K562 (cell line): ENCODE results near the gene SLC38A10. TPM values are rescaled to one million over a fixed set of nuclear protein-coding genes. Genes with fewer than 3 reads are reported as not detected.

Source experiments
- ATAC-seq: fragments of 200-7000 bp; cut with Tn5 transposase; 3 replicates; pipeline ENCODE4 v1.9.1; 2020; ENCODE audit warnings: moderate library complexity
- Bru-seq: library from RNA; stranded (reverse); fragments of 400-500 nt; gene quantifications from one replicate; lab custom pipeline; 2021; lab: Mats Ljungman, UMichigan
- BruChase-seq, 2 experiments: library from RNA; stranded (reverse); fragments of 400-500 nt; gene quantifications; one replicate each; lab custom pipeline; 2021; lab: Mats Ljungman, UMichigan
- BruUV-seq: library from RNA; stranded (reverse); fragments of 400-500 nt; replicated peaks from 2 replicates; lab custom pipeline; 2021; lab: Mats Ljungman, UMichigan
- CTCF ChIA-PET: fragments of 300-600 bp; formaldehyde crosslinking; extraction: SDS; loops from one replicate; lab custom pipeline; 2021; ENCODE audit warnings: low intra/inter-chr PET ratio; lab: Yijun Ruan, JAX
- POLR2A ChIA-PET: fragments of 300-600, 350-650 bp; sonication (Branson Sonifier 250); formaldehyde crosslinking; extraction: SDS; loops from one replicate; lab custom pipeline; 2021; ENCODE audit warnings: antibody characterized with exemption, inconsistent platforms; lab: Yijun Ruan, JAX
- DNase-seq, 4 experiments: peaks; one replicate each; pipeline versions ENCODE4 v3.0.0 to v3.0.0-alpha.2; 2011 to 2018; ENCODE audit warnings: low spot score in 3 of 4, mixed read lengths in 3 of 4; ENCODE audit errors: extremely low read depth in 1 of 4
- FAIRE-seq: peaks from 2 replicates; lab custom pipeline; 2011; peaks lifted over from hg19 to GRCh38; lab: Jason Lieb, UNC
- H2AFZ ChIP-seq: 2 replicates; pipeline ENCODE4 v1.6.0; 2011; ENCODE audit warnings: low read depth, low read length, control low read depth, inconsistent platforms
- H3K27ac ChIP-seq: fragments of 200-600 bp; 3 replicates; pipeline ENCODE4 v1.8.0; 2011; ENCODE audit warnings: low read depth, mild to moderate bottlenecking, control low read depth, inconsistent platforms, low read length, moderate library complexity, mixed read lengths; ENCODE audit errors: extremely low read depth
- H3K27me3 ChIP-seq, 2 experiments: fragments of 300-600 bp in 1 of 2; 2 replicates in 1 of 2; 3 replicates in 1 of 2; pipeline versions ENCODE4 v1.6.0 to v1.8.0; 2011; ENCODE audit warnings: inconsistent platforms in 2 of 2, low read length in 2 of 2, mild to moderate bottlenecking in 1 of 2, mixed read lengths in 1 of 2, moderate library complexity in 1 of 2; ENCODE audit not compliant: control insufficient read depth in 2 of 2, insufficient read depth in 2 of 2
- H3K36me3 ChIP-seq: fragments of 300-600 bp; 3 replicates; pipeline ENCODE4 v1.8.0; 2011; ENCODE audit warnings: mild to moderate bottlenecking, low read length, inconsistent platforms; ENCODE audit not compliant: control insufficient read depth, insufficient read depth
- H3K4me1 ChIP-seq, 2 experiments: fragments of 200-600 bp in 1 of 2; replicated peaks in 1 of 2; 2 replicates in 1 of 2; 3 replicates in 1 of 2; pipeline versions ENCODE4 v1.5.1 to v1.8.0; 2011; ENCODE audit warnings: inconsistent platforms in 2 of 2, low read length in 2 of 2, mild to moderate bottlenecking in 1 of 2, mixed read lengths in 1 of 2, moderate library complexity in 1 of 2; ENCODE audit not compliant: control insufficient read depth in 2 of 2, insufficient read depth in 2 of 2
- H3K4me2 ChIP-seq: 2 replicates; pipeline ENCODE4 v1.6.1; 2011; ENCODE audit warnings: low read length, control low read depth, inconsistent platforms, mixed read lengths; ENCODE audit not compliant: insufficient read depth
- H3K4me3 ChIP-seq: fragments of 200-600 bp; sonication (generic), shearing (Covaris generic); 2 replicates; pipeline ENCODE4 v1.5.1; 2016; ENCODE audit warnings: control low read depth, inconsistent platforms
- H3K79me2 ChIP-seq: fragments of 200-600 bp; 3 replicates; pipeline ENCODE4 v1.8.0; 2011; ENCODE audit warnings: low read length, inconsistent platforms; ENCODE audit not compliant: control insufficient read depth, insufficient read depth
- H3K9ac ChIP-seq, 2 experiments: 2 replicates each; pipeline versions ENCODE4 v1.6.0 to v1.6.1; 2011; ENCODE audit warnings: low read depth in 2 of 2, low read length in 2 of 2, control low read depth in 1 of 2, inconsistent platforms in 1 of 2, mild to moderate bottlenecking in 1 of 2, mixed read lengths in 1 of 2; ENCODE audit not compliant: insufficient read depth in 1 of 2
- H3K9me1 ChIP-seq: one replicate; pipeline ENCODE4 v1.6.0; 2011; ENCODE audit warnings: inconsistent platforms, mild to moderate bottlenecking, low read length, moderate library complexity; ENCODE audit not compliant: control insufficient read depth, insufficient read depth
- H3K9me3 ChIP-seq: replicated peaks from 2 replicates; pipeline ENCODE4 v1.5.1; 2011; ENCODE audit warnings: low read depth, low read length, inconsistent platforms; ENCODE audit not compliant: control insufficient read depth, insufficient read depth
- H4K20me1 ChIP-seq: replicated peaks from 2 replicates; pipeline ENCODE4 v1.6.1; 2011; ENCODE audit warnings: low read length, inconsistent platforms, mixed read lengths; ENCODE audit not compliant: control insufficient read depth, insufficient read depth
- BCLAF1 ChIP-seq, 2 experiments: fragments of 450-650 bp in 1 of 2; IDR thresholded peaks; 2 replicates each; pipeline ENCODE4 v1.6.1; 2011 to 2017; ENCODE audit warnings: low read depth in 2 of 2, antibody characterized with exemption in 1 of 2, borderline replicate concordance in 1 of 2, low read length in 1 of 2, mild to moderate bottlenecking in 1 of 2, mixed read lengths in 1 of 2; ENCODE audit not compliant: control insufficient read depth in 1 of 2
- DPF2 ChIP-seq: fragments of 450-650 bp; IDR thresholded peaks from 2 replicates; pipeline ENCODE4 v1.6.1; 2016
- PHF21A ChIP-seq: fragments of 450-650 bp; IDR thresholded peaks from 2 replicates; pipeline ENCODE4 v1.6.1; 2017; ENCODE audit warnings: low read depth, borderline replicate concordance
- RFX5 ChIP-seq: IDR thresholded peaks from 2 replicates; pipeline ENCODE4 v1.6.1; 2011; ENCODE audit warnings: low read depth, mild to moderate bottlenecking, improper control_type of control experiment, low read length
- SREBF2 ChIP-seq: sonication (generic); formaldehyde crosslinking; IDR thresholded peaks from 2 replicates; pipeline ENCODE4 v1.4.0; 2020; ENCODE audit warnings: mild to moderate bottlenecking, missing genetic modification reagents
- SRSF3 ChIP-seq: fragments of 200-400 bp; formaldehyde crosslinking; IDR thresholded peaks from 2 replicates; pipeline ENCODE4 v1.6.1; 2016; ENCODE audit warnings: mild to moderate bottlenecking, low read length, moderate library complexity; ENCODE audit not compliant: insufficient read depth
- ZNF24 ChIP-seq: fragments of 450-650 bp; IDR thresholded peaks from 2 replicates; pipeline ENCODE4 v1.6.1; 2016
- ZNF592 ChIP-seq: fragments of 450-650 bp; IDR thresholded peaks from 2 replicates; pipeline ENCODE4 v1.6.1; 2017; ENCODE audit warnings: antibody characterized with exemption, mild to moderate bottlenecking
- WGBS: fragments of 100-300 bp; shearing (Covaris generic); methylation state at CpG from one replicate; pipeline ENCODE4 v1.1.6; 2016; ENCODE audit warnings: low coverage, mixed read lengths; ENCODE audit not compliant: insufficient coverage; ENCODE audit errors: missing lambda C conversion rate; 5-methylcytosine and 5-hydroxymethylcytosine counted together
- in situ Hi-C: fragments of 300-500 bp; cut with MboI; formaldehyde crosslinking; loops from 4 replicates; pipeline ENCODE4 v1.15.0; 2018; ENCODE audit warnings: inconsistent platforms, mixed read lengths
- intact Hi-C: fragments of 100-400 bp; cut with micrococcal nuclease; formaldehyde crosslinking; loops from 2 replicates; pipeline ENCODE4 v1.14.2; 2022
- long read RNA-seq, 3 experiments: library from polyadenylated mRNA in 2 of 3; library from RNA in 1 of 3; unstranded in 2 of 3; stranded (forward) in 1 of 3; transcript quantifications; one replicate each; pipeline ENCODE4 v2.0.0, GENCODE V29; 2019 to 2022
- polyA minus RNA-seq, 3 experiments: library from RNA; depleted of rRNA, polyadenylated mRNA; stranded (reverse); fragments of >200 nt; gene quantifications; 2 replicates each; pipeline ENCODE4 v1.2.3, GENCODE V29; 2011
- polyA plus RNA-seq, 8 experiments: library from polyadenylated mRNA; depleted of rRNA in 4 of 8; stranded (reverse) in 5 of 8; unstranded in 3 of 8; fragments of >200 nt; fragmentation: Nextera tagmentation in 2 of 8; fragmentation: Illumina TruSeq in 1 of 8; extraction: Ambion mirVana in 2 of 8; extraction: Trizol in 1 of 8; gene quantifications; 2 replicates each; pipeline versions ENCODE4 v1.2.1 to v1.2.3, GENCODE V29; 2011 to 2014; ENCODE audit warnings: inconsistent platforms in 1 of 8, missing spikeins in 1 of 8
- total RNA-seq, 7 experiments: library from RNA; depleted of rRNA in 6 of 7; stranded (reverse); fragments of >200 nt in 6 of 7; fragmentation: Illumina TruSeq in 2 of 7; extraction: Trizol in 2 of 7; gene quantifications; 2 replicates each; pipeline versions ENCODE4 v1.2.1 to v1.2.3, GENCODE V29; 2011 to 2021; ENCODE audit warnings: low replicate concordance in 1 of 7

The SLC38A10 gene
- total RNA-seq (2011; cell fraction: chromatin; rRNA removed; ENCODE audit: low replicate concordance): 96.2 and 235 TPM in 2 replicates
- total RNA-seq (2011; cell fraction: nucleolus; rRNA removed): 109 and 114 TPM in 2 replicates
- 104 and 132 TPM in 2 replicates for total RNA-seq (2011; cell fraction: nucleoplasm; rRNA removed)
- total RNA-seq (2014; rRNA removed): 35.6 and 35.8 TPM in 2 replicates
- 4.3 and 5.2 TPM in 2 replicates for total RNA-seq (2014; rRNA removed; fragmentation: Illumina TruSeq; extraction: Trizol)
- total RNA-seq (2015; rRNA removed; fragmentation: Illumina TruSeq; extraction: Trizol): 15.5 and 16.1 TPM in 2 replicates
- total RNA-seq (2021): 52.8 and 54.2 TPM in 2 replicates
- 13.1 and 18.0 TPM in 2 replicates for polyA plus RNA-seq (2011; rRNA removed)
- polyA plus RNA-seq (2011; cell fraction: cytosol; rRNA removed): 18.4 and 29.4 TPM in 2 replicates
- polyA plus RNA-seq (2011; cell fraction: nucleus; rRNA removed): 50.2 and 67.4 TPM in 2 replicates
- polyA plus RNA-seq (2012): 38.9 and 86.6 TPM in 2 replicates
- 13.8 and 24.0 TPM in 2 replicates for polyA plus RNA-seq (2014; fragmentation: Illumina TruSeq; extraction: Trizol)
- under 1 TPM; 0.45 to 0.92 TPM for polyA plus RNA-seq (2014; fragmentation: Nextera tagmentation; extraction: Ambion mirVana)
- 31.7 and 32.1 TPM in 2 replicates for polyA plus RNA-seq (2014; rRNA removed)
- 16.9 and 24.8 TPM in 2 replicates for polyA minus RNA-seq (2011; rRNA and poly(A)+ RNA removed)
- polyA minus RNA-seq (2011; cell fraction: cytosol; rRNA and poly(A)+ RNA removed): 54.3 and 65.3 TPM in 2 replicates
- polyA minus RNA-seq (2011; cell fraction: nucleus; rRNA and poly(A)+ RNA removed): 28.7 and 33.2 TPM in 2 replicates
- percentile 61 among the genes with signal in this experiment for Bru-seq, nascent RNA
- BruChase-seq, experiment 1, labeled RNA remaining after a 2-hour chase: percentile 63 among the genes with signal in this experiment
- percentile 63 among the genes with signal in this experiment for BruChase-seq, experiment 2, labeled RNA remaining after a 6-hour chase
- long read RNA-seq, experiment 1, full-length matches to known transcripts: 60 of 212 reads
- long read RNA-seq, experiment 1, partial matches to known transcripts: 53 of 212 reads
- long read RNA-seq, experiment 1, other reads (novel, unspliced or antisense): 99 of 212 reads
- long read RNA-seq, experiment 2, full-length matches to known transcripts: 15 of 63 reads
- long read RNA-seq, experiment 2, partial matches to known transcripts: 29 of 63 reads
- long read RNA-seq, experiment 2, other reads (novel, unspliced or antisense): 19 of 63 reads
- long read RNA-seq, experiment 3, partial matches to known transcripts: 6 of 11 reads
- long read RNA-seq, experiment 3, other reads (novel, unspliced or antisense): 5 of 11 reads

- no peaks in the 10 kb centered on the region for H3K9me3 ChIP-seq
- ATAC-seq (peak; percentile 93), DNase-seq (peak; percentile 95 to 98 (median 96)), FAIRE-seq (peak; percentile 76)
- peak within 1 kb of the TSS; percentile 86 for H3K4me3 ChIP-seq
- no peaks in the 10 kb centered on the region for H4K20me1 ChIP-seq
- ChIA-PET POLR2A (interaction anchor here (0.6 to 2.3 kb wide), 15 partner anchors 10 to 1246 kb away, joined by 3 to 14 read pairs (median 4); partner anchors contain the start of gene ACTG1), CTCF (interaction anchor here (0.6 to 0.7 kb wide), 3 partner anchors 99 to 218 kb away, joined by 3 to 4 read pairs (median 3); no protein-coding TSS in a partner anchor)
- no peaks in the 10 kb centered on the region for H3K9me1 ChIP-seq
- H3K27me3 ChIP-seq: no peaks in the 10 kb centered on the region
- H3K9ac ChIP-seq: peak within 1 kb of the TSS; percentile 96 to 99
- WGBS: 0% methylated on average over 39 of the region's 59 CpGs
- H3K36me3 ChIP-seq: peaks cover 10% of the 10 kb centered on the region; the same call in 2 of the 3 replicates
- H3K79me2 ChIP-seq: peaks cover 49% of the 10 kb centered on the region
- peak within 1 kb of the TSS; percentile 90 for H3K27ac ChIP-seq
- in situ Hi-C loops (no loop called here), intact Hi-C loops (loop anchor here (10.0 kb wide), 1 partner anchor 190 kb away; no protein-coding TSS in a partner anchor)
- peak within 1 kb of the TSS; percentile 95 for H3K4me2 ChIP-seq
- BruUV-seq: no TSS peak
- peak within 1 kb of the TSS; percentile 92 for H2AFZ ChIP-seq
- H3K4me1 ChIP-seq: peaks cover 18 to 40% of the 10 kb centered on the region in 2 experiments; a peak in 4 of 5 replicates
- TF ChIP-seq ZNF24 (no peak), ZNF592 (no peak), DPF2 (no peak), RFX5 (no peak), PHF21A (no peak), BCLAF1 (IDR thresholded peaks at IDR 0.05; ENCODE audit: borderline replicate concordance in 1 of 2, control insufficient read depth in 1 of 2, low read depth in 2 of 2, low read length in 1 of 2) (no peak), SREBF2 (no peak), SRSF3 (no peak)
Observed at GRCh38 chr17:81295031-81295675, at the start of gene SLC38A10. SLC38A10 (minus strand) TSS chr17:81295307; CDS start chr17:81294921, 386 bp downstream.
